ENCODE measurements around the gene KCNQ4.
A peak's percentile ranks its signal among the peaks of the same experiment; 100 is the strongest.

KCNQ4 gene

GRCh38 chr1:40819101-40819500 lies 35.5 kb downstream of the KCNQ4 start:
- Mint-ChIP-seq H3K4me3 (peak overlapping the region; percentile 49), H3K9me3 (no peaks in the 10 kb centered on the region), H3K27me3 (peaks cover 52% of the 10 kb centered on the region), H3K36me3 (no peaks in the 10 kb centered on the region), H3K27ac (no peak overlapping the region), H3K4me1 (peaks cover 22% of the 10 kb centered on the region)
- no peak for DNase-seq
- CTCF ChIA-PET: no interaction called here

GRCh38 chr1:40820251-40820797 lies 36.7 kb downstream of the KCNQ4 start:
- no peaks in the 10 kb centered on the region for H3K9me3 Mint-ChIP-seq
- no peak for DNase-seq
- no peak overlapping the region for H3K27ac Mint-ChIP-seq
- H3K4me3 Mint-ChIP-seq: no peak overlapping the region
- H3K36me3 Mint-ChIP-seq: no peaks in the 10 kb centered on the region
- CTCF ChIA-PET: no interaction called here
- H3K4me1 Mint-ChIP-seq: peaks cover 29% of the 10 kb centered on the region
- peaks cover 48% of the 10 kb centered on the region for H3K27me3 Mint-ChIP-seq

GRCh38 chr1:40820911-40821693 lies 37.5 kb downstream of the KCNQ4 start:
- Mint-ChIP-seq H3K4me1 (peaks cover 36% of the 10 kb centered on the region), H3K9me3 (no peaks in the 10 kb centered on the region), H3K36me3 (no peaks in the 10 kb centered on the region), H3K27me3 (peaks cover 42% of the 10 kb centered on the region), H3K27ac (no peak overlapping the region), H3K4me3 (no peak overlapping the region)
- CTCF ChIA-PET: interaction anchor here (0.8 to 1.3 kb wide), 2 partner anchors 25 to 47 kb away, joined by 3 to 4 read pairs; no protein-coding TSS in a partner anchor
- DNase-seq: no peak

GRCh38 chr1:40822890-40823289 lies 39.3 kb downstream of the KCNQ4 start:
- no peak for DNase-seq
- Mint-ChIP-seq H3K27me3 (peaks cover 30% of the 10 kb centered on the region), H3K27ac (no peak overlapping the region), H3K4me1 (peaks cover 41% of the 10 kb centered on the region), H3K4me3 (no peak overlapping the region), H3K36me3 (no peaks in the 10 kb centered on the region), H3K9me3 (no peaks in the 10 kb centered on the region)
- CTCF ChIA-PET: interaction anchor here (1.3 kb wide), 1 partner anchor 48 kb away, joined by 5 read pairs; no protein-coding TSS in a partner anchor

- no peaks in the 10 kb centered on the region for H3K9me3 Mint-ChIP-seq
- no peak overlapping the region for H3K27ac Mint-ChIP-seq
- H3K4me3 Mint-ChIP-seq: no peak overlapping the region
- peaks cover 29% of the 10 kb centered on the region for H3K27me3 Mint-ChIP-seq
- H3K36me3 Mint-ChIP-seq: no peaks in the 10 kb centered on the region
- DNase-seq: no peak
- CTCF ChIA-PET: interaction anchor here (0.6 to 1.3 kb wide), 2 partner anchors 49 to 124 kb away, joined by 4 to 5 read pairs; no protein-coding TSS in a partner anchor
- peaks cover 36% of the 10 kb centered on the region for H3K4me1 Mint-ChIP-seq
Measured at GRCh38 chr1:40823345-40823744, 39.8 kb downstream of the KCNQ4 start.

- DNase-seq: no peak
- Mint-ChIP-seq H3K36me3 (no peaks in the 10 kb centered on the region), H3K27ac (peak overlapping the region; percentile 75), H3K27me3 (peaks cover 29% of the 10 kb centered on the region), H3K4me3 (no peak overlapping the region), H3K4me1 (peaks cover 31% of the 10 kb centered on the region), H3K9me3 (no peaks in the 10 kb centered on the region)
- CTCF ChIA-PET: interaction anchor here (0.6 to 1.8 kb wide), 2 partner anchors 50 to 123 kb away, joined by 4 to 6 read pairs; no protein-coding TSS in a partner anchor
Measured at GRCh38 chr1:40823983-40824382, 40.4 kb downstream of the KCNQ4 start.

- Mint-ChIP-seq H3K27ac (no peak overlapping the region), H3K4me1 (peaks cover 26% of the 10 kb centered on the region), H3K4me3 (no peak overlapping the region), H3K36me3 (no peaks in the 10 kb centered on the region), H3K27me3 (peaks cover 23% of the 10 kb centered on the region), H3K9me3 (no peaks in the 10 kb centered on the region)
- DNase-seq: no peak
- CTCF ChIA-PET: interaction anchor here (1.8 kb wide), 1 partner anchor 51 kb away, joined by 6 read pairs; no protein-coding TSS in a partner anchor
Measured at GRCh38 chr1:40824591-40825434, 41.2 kb downstream of the KCNQ4 start.

- CTCF ChIA-PET: interaction anchor here (1.8 kb wide), 1 partner anchor 52 kb away, joined by 6 read pairs; no protein-coding TSS in a partner anchor
- Mint-ChIP-seq H3K27me3 (peaks cover 20% of the 10 kb centered on the region), H3K9me3 (no peaks in the 10 kb centered on the region), H3K4me1 (peaks cover 24% of the 10 kb centered on the region), H3K36me3 (no peaks in the 10 kb centered on the region), H3K4me3 (no peak overlapping the region), H3K27ac (no peak overlapping the region)
- no peak for DNase-seq
Measured at GRCh38 chr1:40825435-40825788, 41.8 kb downstream of the KCNQ4 start.

- no peaks in the 10 kb centered on the region for H3K36me3 Mint-ChIP-seq
- no peak overlapping the region for H3K4me3 Mint-ChIP-seq
- no peak overlapping the region for H3K27ac Mint-ChIP-seq
- CTCF ChIA-PET: interaction anchor here (1.1 kb wide), 1 partner anchor 51 kb away, joined by 4 read pairs; no protein-coding TSS in a partner anchor
- no peak for DNase-seq
- no peaks in the 10 kb centered on the region for H3K9me3 Mint-ChIP-seq
- H3K27me3 Mint-ChIP-seq: peaks cover 23% of the 10 kb centered on the region
- H3K4me1 Mint-ChIP-seq: peaks cover 24% of the 10 kb centered on the region
Measured at GRCh38 chr1:40825996-40826395, 42.4 kb downstream of the KCNQ4 start.

- no peak for DNase-seq
- Mint-ChIP-seq H3K36me3 (no peaks in the 10 kb centered on the region), H3K9me3 (no peaks in the 10 kb centered on the region), H3K27ac (no peak overlapping the region), H3K27me3 (peaks cover 26% of the 10 kb centered on the region), H3K4me3 (no peak overlapping the region), H3K4me1 (peaks cover 22% of the 10 kb centered on the region)
- CTCF ChIA-PET: no interaction called here
Measured at GRCh38 chr1:40829631-40830245, 46.2 kb downstream of the KCNQ4 start.

- Mint-ChIP-seq H3K4me3 (no peak overlapping the region), H3K27ac (no peak overlapping the region), H3K9me3 (no peaks in the 10 kb centered on the region), H3K4me1 (peaks cover 15% of the 10 kb centered on the region), H3K36me3 (no peaks in the 10 kb centered on the region), H3K27me3 (peaks cover 22% of the 10 kb centered on the region)
- CTCF ChIA-PET: no interaction called here
- no peak for DNase-seq
Measured at GRCh38 chr1:40830419-40830943, 46.9 kb downstream of the KCNQ4 start.

GRCh38 chr1:40831001-40831732 lies 47.6 kb downstream of the KCNQ4 start:
- no peak for DNase-seq
- H3K27ac Mint-ChIP-seq: no peak overlapping the region
- CTCF ChIA-PET: no interaction called here
- no peaks in the 10 kb centered on the region for H3K36me3 Mint-ChIP-seq
- H3K4me1 Mint-ChIP-seq: peaks cover 8% of the 10 kb centered on the region
- H3K27me3 Mint-ChIP-seq: peaks cover 21% of the 10 kb centered on the region
- H3K9me3 Mint-ChIP-seq: no peaks in the 10 kb centered on the region
- no peak overlapping the region for H3K4me3 Mint-ChIP-seq

- no peak for DNase-seq
- CTCF ChIA-PET: interaction anchor here (0.8 kb wide), 1 partner anchor 60 kb away, joined by 5 read pairs; no protein-coding TSS in a partner anchor
- no peaks in the 10 kb centered on the region for H3K9me3 Mint-ChIP-seq
- no peak overlapping the region for H3K4me3 Mint-ChIP-seq
- peaks cover 8% of the 10 kb centered on the region for H3K27me3 Mint-ChIP-seq
- H3K27ac Mint-ChIP-seq: no peak overlapping the region
- peaks cover under 1% of the 10 kb centered on the region for H3K4me1 Mint-ChIP-seq
- no peaks in the 10 kb centered on the region for H3K36me3 Mint-ChIP-seq
Measured at GRCh38 chr1:40833979-40834378, 50.4 kb downstream of the KCNQ4 start.
